OCI-LY7 (cell line): ENCODE measurements around the gene ENOX1.

Experiments used
- EZH2phosphoT487 ChIP-seq: fragments of 200-600 bp; sonication (generic); IDR thresholded peaks from 2 replicates; pipeline ENCODE4 v1.6.1; 2018; ENCODE audit warnings: low read depth, borderline replicate concordance, mild to moderate bottlenecking, mixed run types, antibody characterized with exemption, low read length, moderate library complexity, mixed read lengths
- TF ChIP-seq, protein P1 (sequence below): fragments of 200-600 bp; sonication (generic); conservative IDR thresholded peaks from 2 replicates; pipeline ENCODE4 v1.5.1; 2014; ENCODE audit warnings: mild to moderate bottlenecking, antibody characterized with exemption, low read length, moderate library complexity, mixed read lengths

DNA sequence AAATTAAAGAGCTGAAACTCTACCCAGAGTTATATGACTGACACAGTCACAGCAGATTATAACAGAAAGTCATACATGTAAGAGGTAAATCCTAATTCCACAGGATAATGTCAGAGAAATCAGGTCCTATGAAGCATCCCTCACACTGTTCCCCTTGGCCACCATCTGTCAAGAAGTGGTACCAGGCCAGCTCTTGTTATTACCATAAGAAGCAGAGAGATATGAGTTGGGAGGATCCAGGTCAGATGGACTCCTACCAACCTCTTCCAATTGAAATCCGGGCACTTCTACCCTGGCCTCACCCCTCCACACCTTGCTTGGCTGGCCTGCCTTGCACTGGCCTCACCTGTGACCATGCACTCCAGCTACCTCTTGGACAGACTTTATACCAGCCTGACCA is 410.2 kb downstream of the ENOX1 start:
- TF ChIP-seq, protein P1, sequence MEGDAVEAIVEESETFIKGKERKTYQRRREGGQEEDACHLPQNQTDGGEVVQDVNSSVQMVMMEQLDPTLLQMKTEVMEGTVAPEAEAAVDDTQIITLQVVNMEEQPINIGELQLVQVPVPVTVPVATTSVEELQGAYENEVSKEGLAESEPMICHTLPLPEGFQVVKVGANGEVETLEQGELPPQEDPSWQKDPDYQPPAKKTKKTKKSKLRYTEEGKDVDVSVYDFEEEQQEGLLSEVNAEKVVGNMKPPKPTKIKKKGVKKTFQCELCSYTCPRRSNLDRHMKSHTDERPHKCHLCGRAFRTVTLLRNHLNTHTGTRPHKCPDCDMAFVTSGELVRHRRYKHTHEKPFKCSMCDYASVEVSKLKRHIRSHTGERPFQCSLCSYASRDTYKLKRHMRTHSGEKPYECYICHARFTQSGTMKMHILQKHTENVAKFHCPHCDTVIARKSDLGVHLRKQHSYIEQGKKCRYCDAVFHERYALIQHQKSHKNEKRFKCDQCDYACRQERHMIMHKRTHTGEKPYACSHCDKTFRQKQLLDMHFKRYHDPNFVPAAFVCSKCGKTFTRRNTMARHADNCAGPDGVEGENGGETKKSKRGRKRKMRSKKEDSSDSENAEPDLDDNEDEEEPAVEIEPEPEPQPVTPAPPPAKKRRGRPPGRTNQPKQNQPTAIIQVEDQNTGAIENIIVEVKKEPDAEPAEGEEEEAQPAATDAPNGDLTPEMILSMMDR = no peak
- TF ChIP-seq EZH2phosphoT487 = no peak
